Measurements from ENCODE around the gene LOXL3. TPM values are rescaled to one million over a fixed set of nuclear protein-coding genes. Genes with fewer than 3 reads are reported as not detected.

LOXL3 gene
- total and polyA plus RNA-seq, 2 of the 8 experiments (the other 6 are each of a cell fraction or from before 2014, with no cell fraction given): 22.4 to 27.2 TPM

DNA sequence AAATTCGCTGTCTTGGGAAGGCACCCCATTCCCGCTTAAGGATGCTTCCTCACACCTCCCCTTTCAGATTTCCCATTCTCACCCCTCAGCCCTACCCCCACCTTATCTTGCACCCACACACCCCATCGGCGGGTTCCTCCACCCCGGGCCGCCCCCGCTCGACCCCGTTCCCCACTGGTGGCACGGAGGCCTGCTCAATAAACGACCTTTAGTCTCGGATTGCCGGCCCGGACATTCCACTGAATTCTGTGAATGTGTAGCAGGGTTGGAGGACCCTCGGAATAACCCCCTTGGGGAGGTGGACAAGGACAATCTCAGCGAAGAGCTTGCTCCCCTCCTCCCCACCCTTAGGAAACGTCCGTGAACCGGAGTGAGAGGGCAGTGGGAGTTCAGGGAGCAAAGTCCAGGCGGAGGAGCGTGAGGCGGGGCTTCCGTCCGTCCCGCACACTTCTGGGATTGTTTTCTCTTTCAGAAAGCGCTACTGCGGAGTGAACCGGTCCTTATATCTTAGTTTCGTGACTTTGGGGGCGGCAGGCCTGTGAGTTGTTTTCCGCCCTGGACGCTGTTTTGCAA is 51.5 kb downstream of the LOXL3 start:
- Histone ChIP-seq H3K36me3 (ENCODE audit: control insufficient read depth in 2 of 4, insufficient read depth in 4 of 4, low read length in 3 of 4) (peaks cover 0 to 9% (median 4%) of the 10 kb centered on the region in 4 experiments; a peak in 6 of 8 replicates), H4K20me1 (replicated peaks in 1 of 2; ENCODE audit: control insufficient read depth in 1 of 2, insufficient read depth in 2 of 2, low read length in 2 of 2) (peaks cover 0 to 12% of the 10 kb centered on the region in 2 experiments), H3K4ac (replicated peaks; ENCODE audit: insufficient read length, low read depth, low read length) (no peak overlapping the region), H2BK15ac (ENCODE audit: low read length) (0 out of 2 replicates have a peak overlapping the region, but pooled peaks have one; percentile 16), H3K4me2 (ENCODE audit: insufficient read depth in 1 of 2, low read depth in 2 of 2, low read length in 2 of 2) (peak overlapping the region; percentile 78 to 88), H3K79me1 (ENCODE audit: low read depth, low read length) (no peaks in the 10 kb centered on the region), H2AFZ (ENCODE audit: low read length) (peak overlapping the region; percentile 17; the same call in 1 of the 2 replicates), H3K56ac (replicated peaks; ENCODE audit: insufficient read length, low read depth, low read length) (peak overlapping the region; percentile 10), H3K9me3 (ENCODE audit: insufficient read depth in 2 of 2, low read depth in 1 of 2, low read length in 1 of 2) (no peaks in the 10 kb centered on the region), H3K23me2 (ENCODE audit: low read depth, low read length) (peaks cover 39% of the 10 kb centered on the region; the same call in 1 of the 2 replicates), H3K27me3 (replicated peaks in 1 of 4; ENCODE audit: control insufficient read depth in 3 of 4, extremely low read depth in 1 of 4, insufficient read depth in 3 of 4, low read length in 3 of 4) (peaks cover 71 to 91% (median 89%) of the 10 kb centered on the region in 4 experiments), H3K14ac (ENCODE audit: insufficient read length) (no peak overlapping the region), H3K4me1 (replicated peaks in 1 of 4; ENCODE audit: control insufficient read depth in 3 of 4, insufficient read depth in 4 of 4, low read length in 3 of 4) (peaks cover 7 to 66% (median 43%) of the 10 kb centered on the region in 4 experiments), H2AK5ac (ENCODE audit: low read depth, low read length) (no peak overlapping the region), H3K9ac (replicated peaks in 1 of 4; ENCODE audit: extremely low read depth in 1 of 4, low read depth in 3 of 4, low read length in 3 of 4) (no peak overlapping the region), H2BK5ac (ENCODE audit: low read depth, low read length) (peak overlapping the region; percentile 35; the same call in 1 of the 2 replicates), H4K91ac (replicated peaks; ENCODE audit: insufficient read length, low read length) (no peak overlapping the region), H2BK12ac (ENCODE audit: low read depth, low read length) (peak overlapping the region; percentile 60; the same call in 1 of the 2 replicates), H3K79me2 (ENCODE audit: control insufficient read depth in 1 of 2, insufficient read depth in 2 of 2, low read length in 2 of 2) (peaks cover 0 to 3% of the 10 kb centered on the region in 2 experiments; a peak in 1 of 4 replicates), H3K23ac (ENCODE audit: insufficient read length) (no peak overlapping the region), H3K27ac (ENCODE audit: low read depth, low read length) (no peak overlapping the region), H2BK20ac (ENCODE audit: low read length) (no peak overlapping the region), H3K18ac (ENCODE audit: extremely low read depth, low read length) (peak overlapping the region; percentile 19; the same call in 1 of the 2 replicates), H4K8ac (ENCODE audit: extremely low read depth, insufficient read depth, low read length) (peak overlapping the region; percentile 82; the same call in 1 of the 2 replicates), H4K5ac (ENCODE audit: insufficient read length, low read depth, low read length) (no peak overlapping the region), H3K4me3 (ENCODE audit: extremely low read depth in 1 of 4, insufficient read depth in 2 of 4, low read depth in 3 of 4, low read length in 4 of 4) (peak overlapping the region; percentile 36 to 65 (median 54)), H2BK120ac (replicated peaks; ENCODE audit: low read depth, low read length) (no peak overlapping the region)
- CTCF ChIA-PET (ENCODE audit: partially characterized antibody): interaction anchor here (1.8 to 5.1 kb wide), 6 partner anchors 11 to 19 kb away, joined by 6 to 24 read pairs (median 14); partner anchors contain the start of genes CCDC142, TLX2 and TTC31
- POLR2A ChIA-PET (ENCODE audit: partially characterized antibody): interaction anchor here (1.2 to 9.4 kb wide), 5 partner anchors 11 to 62 kb away, joined by 3 to 73 read pairs (median 59); partner anchors contain the start of genes AUP1, CCDC142, HTRA2 and TLX2
- no peak for FAIRE-seq
- TF ChIP-seq, protein P1, sequence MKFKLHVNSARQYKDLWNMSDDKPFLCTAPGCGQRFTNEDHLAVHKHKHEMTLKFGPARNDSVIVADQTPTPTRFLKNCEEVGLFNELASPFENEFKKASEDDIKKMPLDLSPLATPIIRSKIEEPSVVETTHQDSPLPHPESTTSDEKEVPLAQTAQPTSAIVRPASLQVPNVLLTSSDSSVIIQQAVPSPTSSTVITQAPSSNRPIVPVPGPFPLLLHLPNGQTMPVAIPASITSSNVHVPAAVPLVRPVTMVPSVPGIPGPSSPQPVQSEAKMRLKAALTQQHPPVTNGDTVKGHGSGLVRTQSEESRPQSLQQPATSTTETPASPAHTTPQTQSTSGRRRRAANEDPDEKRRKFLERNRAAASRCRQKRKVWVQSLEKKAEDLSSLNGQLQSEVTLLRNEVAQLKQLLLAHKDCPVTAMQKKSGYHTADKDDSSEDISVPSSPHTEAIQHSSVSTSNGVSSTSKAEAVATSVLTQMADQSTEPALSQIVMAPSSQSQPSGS (IDR thresholded peaks at IDR 0.05; ENCODE audit: low read length): no peak
- TF ChIP-seq RNF2 (IDR thresholded peaks at IDR 0.05; ENCODE audit: borderline replicate concordance, low read depth, low read length, missing control alignments, poor library complexity, severe bottlenecking) (peak; percentile 83), RAD21 (IDR thresholded peaks at IDR 0.05 in 1 of 2, conservative IDR thresholded peaks at IDR 0.05 in 1 of 2; ENCODE audit: low read depth in 2 of 2, low read length in 2 of 2) (no peak), NRF1 (IDR thresholded peaks at IDR 0.05; ENCODE audit: low read depth, low read length) (no peak), EZH2 (IDR thresholded peaks at IDR 0.05; ENCODE audit: low read depth, low read length, severe bottlenecking) (peak; percentile 94)
- peak in 1 of 2 experiments; percentile 67 for DNase-seq (ENCODE audit: low read depth in 1 of 2, low spot score in 2 of 2)
- WGBS, 2 experiments (ENCODE audit: extremely low coverage in 1 of 2, insufficient coverage in 1 of 2, insufficient read length in 1 of 2, insufficient replicate concordance in 2 of 2, low coverage in 1 of 2, low lambda C conversion rate in 2 of 2, missing lambda C conversion rate in 1 of 2): 3% methylated on average over 31 of the region's 32 CpGs; no CpG with 5 or more reads in 1 of the 2 experiments
